ENCODE data around the gene PNLIPRP3.

GRCh38 chr10:116410351-116410750, 17.3 kb upstream of the PNLIPRP3 start:
- TF ChIP-seq CTCF (conservative IDR thresholded peaks at IDR 0.05; ENCODE audit: low read length), result no peak
- no peak for TF ChIP-seq EZH2phosphoT487 (IDR thresholded peaks at IDR 0.05; ENCODE audit: borderline replicate concordance)
